Measurements from ENCODE around the gene GINS1. TPM values are rescaled to one million over a fixed set of nuclear protein-coding genes. Genes with fewer than 3 reads are reported as not detected.

GINS1 gene
- total and polyA plus RNA-seq, 2 of the 13 experiments (the other 11 are each of a cell fraction or from before 2014, with no cell fraction given): 14.6 to 59.9 TPM

DNA sequence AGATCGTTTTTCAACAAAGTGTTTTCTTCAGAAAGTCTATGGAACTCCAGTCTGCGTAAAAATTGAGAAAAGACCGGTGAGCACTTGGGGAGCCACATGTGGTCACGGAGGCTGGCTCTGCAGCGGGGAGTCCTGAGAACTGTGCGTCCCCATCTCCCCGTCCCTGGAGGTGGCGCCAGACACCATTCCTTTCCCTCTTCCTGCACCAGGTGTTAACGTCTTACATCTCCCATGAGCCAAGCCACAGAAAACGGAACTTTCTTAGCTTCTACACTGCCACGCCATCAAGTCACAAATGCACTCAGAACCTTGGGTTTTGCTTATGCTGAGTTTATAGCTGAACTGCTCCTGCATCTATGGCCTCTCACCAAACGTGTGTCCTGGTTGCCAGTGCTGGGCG is 62.6 kb downstream of the GINS1 start (continued):
- TF ChIP-seq, protein P1, sequence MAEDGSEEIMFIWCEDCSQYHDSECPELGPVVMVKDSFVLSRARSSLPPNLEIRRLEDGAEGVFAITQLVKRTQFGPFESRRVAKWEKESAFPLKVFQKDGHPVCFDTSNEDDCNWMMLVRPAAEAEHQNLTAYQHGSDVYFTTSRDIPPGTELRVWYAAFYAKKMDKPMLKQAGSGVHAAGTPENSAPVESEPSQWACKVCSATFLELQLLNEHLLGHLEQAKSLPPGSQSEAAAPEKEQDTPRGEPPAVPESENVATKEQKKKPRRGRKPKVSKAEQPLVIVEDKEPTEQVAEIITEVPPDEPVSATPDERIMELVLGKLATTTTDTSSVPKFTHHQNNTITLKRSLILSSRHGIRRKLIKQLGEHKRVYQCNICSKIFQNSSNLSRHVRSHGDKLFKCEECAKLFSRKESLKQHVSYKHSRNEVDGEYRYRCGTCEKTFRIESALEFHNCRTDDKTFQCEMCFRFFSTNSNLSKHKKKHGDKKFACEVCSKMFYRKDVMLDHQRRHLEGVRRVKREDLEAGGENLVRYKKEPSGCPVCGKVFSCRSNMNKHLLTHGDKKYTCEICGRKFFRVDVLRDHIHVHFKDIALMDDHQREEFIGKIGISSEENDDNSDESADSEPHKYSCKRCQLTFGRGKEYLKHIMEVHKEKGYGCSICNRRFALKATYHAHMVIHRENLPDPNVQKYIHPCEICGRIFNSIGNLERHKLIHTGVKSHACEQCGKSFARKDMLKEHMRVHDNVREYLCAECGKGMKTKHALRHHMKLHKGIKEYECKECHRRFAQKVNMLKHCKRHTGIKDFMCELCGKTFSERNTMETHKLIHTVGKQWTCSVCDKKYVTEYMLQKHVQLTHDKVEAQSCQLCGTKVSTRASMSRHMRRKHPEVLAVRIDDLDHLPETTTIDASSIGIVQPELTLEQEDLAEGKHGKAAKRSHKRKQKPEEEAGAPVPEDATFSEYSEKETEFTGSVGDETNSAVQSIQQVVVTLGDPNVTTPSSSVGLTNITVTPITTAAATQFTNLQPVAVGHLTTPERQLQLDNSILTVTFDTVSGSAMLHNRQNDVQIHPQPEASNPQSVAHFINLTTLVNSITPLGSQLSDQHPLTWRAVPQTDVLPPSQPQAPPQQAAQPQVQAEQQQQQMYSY (CRISPR knock-in tag; IDR thresholded peaks at IDR 0.05): no peak
- TF ChIP-seq, protein P2, sequence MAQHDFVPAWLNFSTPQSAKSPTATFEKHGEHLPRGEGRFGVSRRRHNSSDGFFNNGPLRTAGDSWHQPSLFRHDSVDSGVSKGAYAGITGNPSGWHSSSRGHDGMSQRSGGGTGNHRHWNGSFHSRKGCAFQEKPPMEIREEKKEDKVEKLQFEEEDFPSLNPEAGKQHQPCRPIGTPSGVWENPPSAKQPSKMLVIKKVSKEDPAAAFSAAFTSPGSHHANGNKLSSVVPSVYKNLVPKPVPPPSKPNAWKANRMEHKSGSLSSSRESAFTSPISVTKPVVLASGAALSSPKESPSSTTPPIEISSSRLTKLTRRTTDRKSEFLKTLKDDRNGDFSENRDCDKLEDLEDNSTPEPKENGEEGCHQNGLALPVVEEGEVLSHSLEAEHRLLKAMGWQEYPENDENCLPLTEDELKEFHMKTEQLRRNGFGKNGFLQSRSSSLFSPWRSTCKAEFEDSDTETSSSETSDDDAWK (CRISPR knock-in tag; IDR thresholded peaks at IDR 0.05): no peak
- TF ChIP-seq ZNF253 (CRISPR knock-in tag; IDR thresholded peaks at IDR 0.05; ENCODE audit: borderline replicate concordance) (no peak), ZNF234 (CRISPR knock-in tag; conservative IDR thresholded peaks at IDR 0.05) (no peak), KDM2A (CRISPR knock-in tag; IDR thresholded peaks at IDR 0.05; ENCODE audit: borderline replicate concordance, low read depth) (no peak; the same call in 1 of the 2 replicates), SPEN (CRISPR knock-in tag; IDR thresholded peaks at IDR 0.05; ENCODE audit: low read depth) (0 out of 2 replicates have a peak, but pooled peaks have one; percentile 37), ZNF878 (CRISPR knock-in tag; IDR thresholded peaks at IDR 0.05) (no peak), ZNF121 (CRISPR knock-in tag; IDR thresholded peaks at IDR 0.05) (no peak), HOXA3 (CRISPR knock-in tag; IDR thresholded peaks at IDR 0.05) (peak; percentile 10; the same call in 1 of the 2 replicates), IRF2 (CRISPR knock-in tag; IDR thresholded peaks at IDR 0.05) (0 out of 2 replicates have a peak, but pooled peaks have one; percentile 31), ZNF841 (CRISPR knock-in tag; IDR thresholded peaks at IDR 0.05; ENCODE audit: borderline replicate concordance) (no peak), ZBTB42 (CRISPR knock-in tag; IDR thresholded peaks at IDR 0.05) (no peak), ZBTB7B (CRISPR knock-in tag; IDR thresholded peaks at IDR 0.05) (no peak), SALL1 (CRISPR knock-in tag; IDR thresholded peaks at IDR 0.05) (peak; percentile 47; the same call in 1 of the 2 replicates), ERF (CRISPR knock-in tag; IDR thresholded peaks at IDR 0.05) (peak; percentile 28; the same call in 1 of the 2 replicates)
- TF ChIP-seq, protein P3, sequence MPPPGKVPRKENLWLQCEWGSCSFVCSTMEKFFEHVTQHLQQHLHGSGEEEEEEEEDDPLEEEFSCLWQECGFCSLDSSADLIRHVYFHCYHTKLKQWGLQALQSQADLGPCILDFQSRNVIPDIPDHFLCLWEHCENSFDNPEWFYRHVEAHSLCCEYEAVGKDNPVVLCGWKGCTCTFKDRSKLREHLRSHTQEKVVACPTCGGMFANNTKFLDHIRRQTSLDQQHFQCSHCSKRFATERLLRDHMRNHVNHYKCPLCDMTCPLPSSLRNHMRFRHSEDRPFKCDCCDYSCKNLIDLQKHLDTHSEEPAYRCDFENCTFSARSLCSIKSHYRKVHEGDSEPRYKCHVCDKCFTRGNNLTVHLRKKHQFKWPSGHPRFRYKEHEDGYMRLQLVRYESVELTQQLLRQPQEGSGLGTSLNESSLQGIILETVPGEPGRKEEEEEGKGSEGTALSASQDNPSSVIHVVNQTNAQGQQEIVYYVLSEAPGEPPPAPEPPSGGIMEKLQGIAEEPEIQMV (CRISPR knock-in tag; IDR thresholded peaks at IDR 0.05; ENCODE audit: low read depth): peak; percentile 39; the same call in 1 of the 2 replicates
- TF ChIP-seq, protein P4, sequence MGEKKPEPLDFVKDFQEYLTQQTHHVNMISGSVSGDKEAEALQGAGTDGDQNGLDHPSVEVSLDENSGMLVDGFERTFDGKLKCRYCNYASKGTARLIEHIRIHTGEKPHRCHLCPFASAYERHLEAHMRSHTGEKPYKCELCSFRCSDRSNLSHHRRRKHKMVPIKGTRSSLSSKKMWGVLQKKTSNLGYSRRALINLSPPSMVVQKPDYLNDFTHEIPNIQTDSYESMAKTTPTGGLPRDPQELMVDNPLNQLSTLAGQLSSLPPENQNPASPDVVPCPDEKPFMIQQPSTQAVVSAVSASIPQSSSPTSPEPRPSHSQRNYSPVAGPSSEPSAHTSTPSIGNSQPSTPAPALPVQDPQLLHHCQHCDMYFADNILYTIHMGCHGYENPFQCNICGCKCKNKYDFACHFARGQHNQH (CRISPR knock-in tag; IDR thresholded peaks at IDR 0.05): 0 out of 2 replicates have a peak, but pooled peaks have one; percentile 26
- TF ChIP-seq, protein P5, sequence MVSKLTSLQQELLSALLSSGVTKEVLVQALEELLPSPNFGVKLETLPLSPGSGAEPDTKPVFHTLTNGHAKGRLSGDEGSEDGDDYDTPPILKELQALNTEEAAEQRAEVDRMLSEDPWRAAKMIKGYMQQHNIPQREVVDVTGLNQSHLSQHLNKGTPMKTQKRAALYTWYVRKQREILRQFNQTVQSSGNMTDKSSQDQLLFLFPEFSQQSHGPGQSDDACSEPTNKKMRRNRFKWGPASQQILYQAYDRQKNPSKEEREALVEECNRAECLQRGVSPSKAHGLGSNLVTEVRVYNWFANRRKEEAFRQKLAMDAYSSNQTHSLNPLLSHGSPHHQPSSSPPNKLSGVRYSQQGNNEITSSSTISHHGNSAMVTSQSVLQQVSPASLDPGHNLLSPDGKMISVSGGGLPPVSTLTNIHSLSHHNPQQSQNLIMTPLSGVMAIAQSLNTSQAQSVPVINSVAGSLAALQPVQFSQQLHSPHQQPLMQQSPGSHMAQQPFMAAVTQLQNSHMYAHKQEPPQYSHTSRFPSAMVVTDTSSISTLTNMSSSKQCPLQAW (CRISPR knock-in tag; IDR thresholded peaks at IDR 0.05): 0 out of 2 replicates have a peak, but pooled peaks have one; percentile 38

Measured in HepG2 (cell line).